H1 (cell line): ENCODE data around the gene NFX1. TPM values are rescaled to one million over a fixed set of nuclear protein-coding genes. Genes with fewer than 3 reads are reported as not detected.

Experiments
- BACH1 ChIP-seq: IDR thresholded peaks from 2 replicates; pipeline ENCODE4 v1.6.1; 2012; ENCODE audit warnings: low read length, improper control_type of control experiment
- BCL11A ChIP-seq, 2 experiments: IDR thresholded peaks; one replicate each; pipeline ENCODE4 v1.6.1; 2011; ENCODE audit warnings: low read depth in 2 of 2, low read length in 2 of 2, mild to moderate bottlenecking in 2 of 2
- FOSL1 ChIP-seq: IDR thresholded peaks from 2 replicates; pipeline ENCODE4 v1.6.1; 2011; ENCODE audit warnings: mild to moderate bottlenecking, low read depth, low read length, moderate library complexity; ENCODE audit not compliant: insufficient read depth
- KDM1A ChIP-seq: fragments of 200-600, 300-600 bp; sonication (generic); IDR thresholded peaks from 2 replicates; pipeline ENCODE4 v1.7.1; 2016; ENCODE audit warnings: mild to moderate bottlenecking, low read length, borderline replicate concordance
- NRF1 ChIP-seq: IDR thresholded peaks from 2 replicates; pipeline ENCODE4 v1.6.1; 2011; ENCODE audit warnings: mild to moderate bottlenecking, low read depth, low read length, improper control_type of control experiment
- SRF ChIP-seq: IDR thresholded peaks from 2 replicates; pipeline ENCODE4 v1.6.1; 2011; ENCODE audit warnings: mild to moderate bottlenecking, low read depth, low read length, moderate library complexity
- polyA plus RNA-seq, 7 experiments: library from polyadenylated mRNA; depleted of rRNA in 3 of 7; stranded (reverse) in 5 of 7; unstranded in 2 of 7; fragments of >200 nt in 5 of 7; fragments of 200-250 nt in 2 of 7; gene quantifications; 1 replicate in 5 of 7; 2 replicates in 1 of 7; 4 replicates in 1 of 7; pipeline versions ENCODE4 v1.2.1 to v1.2.3, GENCODE V29; 2011 to 2013; ENCODE audit warnings: missing spikeins in 2 of 7, mixed read lengths in 2 of 7
- total RNA-seq: library from RNA; stranded (reverse); fragmentation: NEBNext Ultra II Directional; extraction: Animal tissue kit (Norgen Biotek cat#: 25700); gene quantifications from 2 replicates; pipeline ENCODE4 v1.2.1, GENCODE V29; 2021
- TF ChIP-seq, protein P1 (sequence below): IDR thresholded peaks from 2 replicates; pipeline ENCODE4 v1.6.1; 2011; ENCODE audit warnings: low read length, improper control_type of control experiment

The NFX1 gene
- total and polyA plus RNA-seq, 2 of the 8 experiments (the other 6 are each of a cell fraction or from before 2014, with no cell fraction given), result 19.4 to 28.4 TPM

DNA sequence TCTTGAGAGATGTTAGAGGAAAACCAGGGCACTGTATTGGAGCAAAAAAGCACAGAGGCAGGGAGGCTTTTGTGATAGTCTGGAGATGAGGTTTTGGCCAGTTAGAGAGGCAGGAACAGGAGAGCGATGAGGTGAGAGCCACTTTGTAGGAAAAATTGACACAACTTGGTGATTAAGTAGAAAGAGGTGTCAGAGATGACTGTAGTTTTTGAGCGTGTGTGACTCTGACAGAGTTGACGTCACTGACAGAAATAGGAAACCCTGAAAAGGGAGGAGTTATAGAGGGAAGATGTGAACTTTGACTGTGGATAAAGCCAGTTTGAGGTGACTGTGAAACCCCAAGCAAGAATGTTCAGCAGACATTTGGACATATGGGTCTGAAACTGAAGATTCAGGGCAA, 15.7 kb downstream of the NFX1 start (continued):
- TF ChIP-seq BCL11A (IDR thresholded peaks at IDR 0.05; ENCODE audit: low read depth in 2 of 2, low read length in 2 of 2) (no peak), KDM1A (no peak), BACH1 (no peak), FOSL1 (no peak), SRF (no peak), NRF1 (no peak)
- TF ChIP-seq, protein P1, sequence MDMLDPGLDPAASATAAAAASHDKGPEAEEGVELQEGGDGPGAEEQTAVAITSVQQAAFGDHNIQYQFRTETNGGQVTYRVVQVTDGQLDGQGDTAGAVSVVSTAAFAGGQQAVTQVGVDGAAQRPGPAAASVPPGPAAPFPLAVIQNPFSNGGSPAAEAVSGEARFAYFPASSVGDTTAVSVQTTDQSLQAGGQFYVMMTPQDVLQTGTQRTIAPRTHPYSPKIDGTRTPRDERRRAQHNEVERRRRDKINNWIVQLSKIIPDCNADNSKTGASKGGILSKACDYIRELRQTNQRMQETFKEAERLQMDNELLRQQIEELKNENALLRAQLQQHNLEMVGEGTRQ, result no peak
- TF ChIP-seq, all 59 proteins: peak for 0
